Measurements from ENCODE around the gene GOLGA8N. TPM values are rescaled to one million over a fixed set of nuclear protein-coding genes. Genes with fewer than 3 reads are reported as not detected.

The GOLGA8N gene
- total RNA-seq, 1 experiment from 2014 or later = 3.1 TPM

GRCh38 chr15:32656091-32656490, 62.8 kb downstream of the GOLGA8N start:
- ChIA-PET CTCF (no interaction called here), POLR2A (ENCODE audit: low non-redundant PET) (no interaction called here)
- Histone ChIP-seq H3K4me1 (ENCODE audit: insufficient read depth, low read length, poor library complexity, severe bottlenecking) (no peaks in the 10 kb centered on the region), H3K4me3 (ENCODE audit: low read depth, low read length, poor library complexity, severe bottlenecking) (no peak overlapping the region), H3K36me3 (ENCODE audit: insufficient read depth, low read length, poor library complexity, severe bottlenecking) (no peaks in the 10 kb centered on the region), H3K27ac (ENCODE audit: low read depth, low read length, poor library complexity, severe bottlenecking) (no peak overlapping the region), H3K9me3 (ENCODE audit: low read depth, low read length, poor library complexity, severe bottlenecking) (no peaks in the 10 kb centered on the region), H3K27me3 (replicated peaks; ENCODE audit: insufficient read depth, low read depth, low read length, poor library complexity) (no peaks in the 10 kb centered on the region)
- BruUV-seq (replicated peaks) = no TSS peak
- intact Hi-C loops (cut with micrococcal nuclease; ENCODE audit: unreplicated experiment) = loop anchor here (5.0 kb wide), 1 partner anchor 476 kb away; no protein-coding TSS in a partner anchor
- no peak for DNase-seq (ENCODE audit: low spot score)
- TF ChIP-seq EZH2 (IDR thresholded peaks at IDR 0.05; ENCODE audit: borderline replicate concordance, low read depth, low read length, poor library complexity, severe bottlenecking) (no peak), CTCF (conservative IDR thresholded peaks at IDR 0.05; ENCODE audit: low read depth, low read length) (no peak)

- POLR2A ChIA-PET (ENCODE audit: low non-redundant PET) = no interaction called here
- CTCF ChIA-PET = no interaction called here
- TF ChIP-seq EZH2 (IDR thresholded peaks at IDR 0.05; ENCODE audit: borderline replicate concordance, low read depth, low read length, poor library complexity, severe bottlenecking) = no peak
- no peak for TF ChIP-seq CTCF (conservative IDR thresholded peaks at IDR 0.05; ENCODE audit: low read depth, low read length)
- H3K27me3 ChIP-seq (replicated peaks; ENCODE audit: insufficient read depth, low read depth, low read length, poor library complexity) = no peaks in the 10 kb centered on the region
- intact Hi-C loops (cut with micrococcal nuclease; ENCODE audit: unreplicated experiment) = loop anchor here (5.0 kb wide), 1 partner anchor 476 kb away; no protein-coding TSS in a partner anchor
- H3K27ac ChIP-seq (ENCODE audit: low read depth, low read length, poor library complexity, severe bottlenecking) = no peak overlapping the region
- no peaks in the 10 kb centered on the region for H3K4me1 ChIP-seq (ENCODE audit: insufficient read depth, low read length, poor library complexity, severe bottlenecking)
- no peaks in the 10 kb centered on the region for H3K36me3 ChIP-seq (ENCODE audit: insufficient read depth, low read length, poor library complexity, severe bottlenecking)
- no peak overlapping the region for H3K4me3 ChIP-seq (ENCODE audit: low read depth, low read length, poor library complexity, severe bottlenecking)
- DNase-seq (ENCODE audit: low spot score) = no peak
- BruUV-seq (replicated peaks) = no TSS peak
- H3K9me3 ChIP-seq (ENCODE audit: low read depth, low read length, poor library complexity, severe bottlenecking) = no peaks in the 10 kb centered on the region
Measured at GRCh38 chr15:32656496-32656895, 63.2 kb downstream of the GOLGA8N start.

Other genes starting within 250 kb of the GOLGA8N start
- gene GOLGA8K, start 190.2 kb upstream of the GOLGA8N start, total RNA-seq (2021) = 0.63 TPM in 1 of 2 replicates, not detected in the other
- not detected in 2 replicates for gene GOLGA8O, start 137.8 kb upstream of the GOLGA8N start, total RNA-seq (2021)
- 167 and 173 TPM in 2 replicates for gene ARHGAP11A, start 22.0 kb downstream of the GOLGA8N start, total RNA-seq (2021)
- gene SCG5, start 48.3 kb downstream of the GOLGA8N start, total RNA-seq (2021) = 0.90 and 3.1 TPM in 2 replicates
- gene GREM1, start 124.5 kb downstream of the GOLGA8N start, total RNA-seq (2021) = 1.5 and 2.2 TPM in 2 replicates

Measured in A673 (cell line).